K562 (cell line): ENCODE results near the gene ATP2A3. TPM values are rescaled to one million over a fixed set of nuclear protein-coding genes. Genes with fewer than 3 reads are reported as not detected.

Experiments
- DDX20 ChIP-seq: fragments of 450-650 bp; IDR thresholded peaks from 2 replicates; pipeline ENCODE4 v1.6.1; 2016; ENCODE audit warnings: missing genetic modification characterization, low read depth, mild to moderate bottlenecking, missing compliant biosample characterization, moderate library complexity
- ESRRA ChIP-seq: fragments of 450-650 bp; IDR thresholded peaks from 2 replicates; pipeline ENCODE4 v1.6.1; 2014; ENCODE audit warnings: low read depth, mild to moderate bottlenecking, moderate library complexity, borderline replicate concordance
- KDM4B ChIP-seq, 2 experiments: fragments of 450-650 bp in 1 of 2; sonication (generic) in 1 of 2; IDR thresholded peaks; 2 replicates each; pipeline ENCODE4 v1.6.1; 2016 to 2017; ENCODE audit warnings: borderline replicate concordance in 2 of 2, antibody characterized with exemption in 1 of 2, low read depth in 1 of 2, mild to moderate bottlenecking in 1 of 2
- MAFG ChIP-seq: fragments of 450-650 bp; conservative IDR thresholded peaks from 2 replicates; pipeline ENCODE4 v1.6.1; 2016; ENCODE audit warnings: missing genetic modification characterization, missing compliant biosample characterization
- MTA3 ChIP-seq: fragments of 450-650 bp; formaldehyde crosslinking; IDR thresholded peaks from 2 replicates; pipeline ENCODE4 v1.6.1; 2017; ENCODE audit warnings: mild to moderate bottlenecking, borderline replicate concordance
- NCOA2 ChIP-seq, 2 experiments: fragments of 450-650 bp; IDR thresholded peaks; 2 replicates each; pipeline ENCODE4 v1.6.1; 2018; ENCODE audit warnings: mild to moderate bottlenecking in 2 of 2, moderate library complexity in 1 of 2; ENCODE audit not compliant: partially characterized antibody in 2 of 2
- PHB ChIP-seq: fragments of 250-450 bp; sonication (Bioruptor Pico); IDR thresholded peaks from 2 replicates; pipeline ENCODE4 v1.5.0; 2021
- POU5F1 ChIP-seq: fragments of 150-350 bp; IDR thresholded peaks from 2 replicates; pipeline ENCODE4 v1.6.1; 2014; ENCODE audit warnings: borderline replicate concordance, low read length, low read depth, mild to moderate bottlenecking; ENCODE audit not compliant: partially characterized antibody
- RBM22 ChIP-seq: fragments of 200-400 bp; formaldehyde crosslinking; IDR thresholded peaks from 2 replicates; pipeline ENCODE4 v1.6.1; 2018; ENCODE audit warnings: low read length, low read depth; ENCODE audit not compliant: poor library complexity, severe bottlenecking
- SMAD3 ChIP-seq: fragments of 450-650 bp; formaldehyde crosslinking; conservative IDR thresholded peaks from 2 replicates; pipeline ENCODE4 v1.4.0; 2020; ENCODE audit warnings: mild to moderate bottlenecking
- STAG1 ChIP-seq: sonication (generic); formaldehyde crosslinking; IDR thresholded peaks from 2 replicates; pipeline ENCODE4 v1.5.0; 2020; ENCODE audit warnings: missing genetic modification reagents, borderline replicate concordance
- TCFL5 ChIP-seq: fragments of 250-450 bp; sonication (Bioruptor Pico); conservative IDR thresholded peaks from 2 replicates; pipeline ENCODE4 v1.6.1; 2021; ENCODE audit warnings: mild to moderate bottlenecking, moderate library complexity, matching md5 sums
- XRCC4 ChIP-seq: IDR thresholded peaks from one replicate; pipeline ENCODE4 v1.6.1; 2011; ENCODE audit not compliant: insufficient read depth, insufficient read length; ENCODE audit errors: extremely low read depth
- ZEB2 ChIP-seq: fragments of 450-650 bp; IDR thresholded peaks from 2 replicates; pipeline ENCODE4 v1.6.1; 2016
- ZFP30 ChIP-seq: fragments of 250-450 bp; sonication (Bioruptor Pico); IDR thresholded peaks from 2 replicates; pipeline ENCODE4 v1.8.0; 2022; ENCODE audit warnings: moderate library complexity, mild to moderate bottlenecking, inconsistent platforms, borderline replicate concordance
- ZNF121 ChIP-seq: sonication (generic); formaldehyde crosslinking; conservative IDR thresholded peaks from 2 replicates; pipeline ENCODE4 v1.8.0; 2022; ENCODE audit warnings: missing genetic modification reagents
- ZNF224 ChIP-seq: sonication (generic); formaldehyde crosslinking; IDR thresholded peaks from 2 replicates; pipeline ENCODE4 v1.8.0; 2022; ENCODE audit warnings: mild to moderate bottlenecking, missing genetic modification reagents
- polyA plus RNA-seq, 8 experiments: library from polyadenylated mRNA; depleted of rRNA in 4 of 8; stranded (reverse) in 5 of 8; unstranded in 3 of 8; fragments of >200 nt; fragmentation: Nextera tagmentation in 2 of 8; fragmentation: Illumina TruSeq in 1 of 8; extraction: Ambion mirVana in 2 of 8; extraction: Trizol in 1 of 8; gene quantifications; 2 replicates each; pipeline versions ENCODE4 v1.2.1 to v1.2.3, GENCODE V29; 2011 to 2014; ENCODE audit warnings: inconsistent platforms in 1 of 8, missing spikeins in 1 of 8
- total RNA-seq, 7 experiments: library from RNA; depleted of rRNA in 6 of 7; stranded (reverse); fragments of >200 nt in 6 of 7; fragmentation: Illumina TruSeq in 2 of 7; extraction: Trizol in 2 of 7; gene quantifications; 2 replicates each; pipeline versions ENCODE4 v1.2.1 to v1.2.3, GENCODE V29; 2011 to 2021; ENCODE audit warnings: low replicate concordance in 1 of 7
- TF ChIP-seq, protein P1 (sequence below): sonication (generic); formaldehyde crosslinking; IDR thresholded peaks from 2 replicates; pipeline ENCODE4 v1.9.0; 2022; ENCODE audit warnings: mild to moderate bottlenecking, missing genetic modification reagents
- TF ChIP-seq, protein P2 (sequence below), 2 experiments: fragments of 450-650 bp in 1 of 2; sonication (generic) in 1 of 2; formaldehyde crosslinking in 1 of 2; IDR thresholded peaks in 1 of 2; conservative IDR thresholded peaks in 1 of 2; 2 replicates each; pipeline versions ENCODE4 v1.6.1 to v1.8.1; 2016 to 2023; ENCODE audit warnings: mild to moderate bottlenecking in 2 of 2, moderate library complexity in 2 of 2, inconsistent platforms in 1 of 2, missing genetic modification reagents in 1 of 2
- TF ChIP-seq, protein P3 (sequence below), 2 experiments: fragments of 150-350 bp in 1 of 2; IDR thresholded peaks; 2 replicates each; pipeline ENCODE4 v1.6.1; 2012 to 2016; ENCODE audit warnings: low read depth in 2 of 2, low read length in 2 of 2, mild to moderate bottlenecking in 1 of 2, moderate library complexity in 1 of 2
- TF ChIP-seq, protein P4 (sequence below): fragments of 450-650 bp; formaldehyde crosslinking; IDR thresholded peaks from 2 replicates; pipeline ENCODE4 v1.4.0; 2022; ENCODE audit warnings: mild to moderate bottlenecking, moderate library complexity

The ATP2A3 gene
- total and polyA plus RNA-seq, 9 of the 15 experiments (the other 6 are each of a cell fraction or from before 2014, with no cell fraction given), result 0.65 to 103 (median 31.3) TPM

DNA sequence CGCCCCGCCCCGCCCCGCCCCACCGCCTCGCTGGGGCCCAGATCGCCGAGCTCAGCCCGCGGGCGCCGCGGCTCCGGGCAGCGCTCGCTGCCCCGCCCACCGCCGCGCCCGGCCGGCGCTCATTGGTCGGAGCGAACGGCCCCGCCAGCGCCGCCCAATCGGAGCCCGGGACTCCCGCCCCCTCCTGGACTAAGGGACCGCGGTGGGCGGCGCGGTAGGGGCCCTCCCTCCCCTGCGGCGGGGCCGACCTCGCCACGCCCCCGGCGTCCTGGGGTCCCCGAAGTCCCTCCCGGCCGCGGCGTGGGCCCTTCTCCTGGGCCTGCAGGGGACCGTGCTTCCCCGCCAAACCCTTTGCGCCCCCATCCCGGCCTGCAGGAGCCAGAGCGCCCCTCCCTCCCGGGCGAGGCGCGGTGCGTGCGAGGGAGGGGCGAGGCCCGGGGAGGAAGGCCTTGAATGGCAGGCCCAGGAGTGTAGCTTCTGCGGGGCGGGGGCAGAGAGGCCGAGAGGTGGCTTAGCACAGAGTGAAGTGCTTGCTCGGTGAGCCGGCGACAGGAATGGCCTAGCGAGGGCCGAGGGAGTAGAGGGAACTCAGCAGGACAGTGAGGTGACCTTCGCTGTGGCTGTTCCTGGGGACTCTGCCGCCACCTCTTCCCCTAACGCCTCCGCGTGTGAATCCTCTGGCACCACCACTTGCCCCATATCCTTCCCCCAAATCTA, 71.1 kb downstream of the ATP2A3 start, which contains the start of gene CAMKK1 (continued):
- no peak for TF ChIP-seq TCFL5 (CRISPR knock-in tag)
- TF ChIP-seq, protein P1, sequence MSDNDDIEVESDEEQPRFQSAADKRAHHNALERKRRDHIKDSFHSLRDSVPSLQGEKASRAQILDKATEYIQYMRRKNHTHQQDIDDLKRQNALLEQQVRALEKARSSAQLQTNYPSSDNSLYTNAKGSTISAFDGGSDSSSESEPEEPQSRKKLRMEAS, result peak; percentile 59
- TF ChIP-seq PHB (CRISPR knock-in tag), result no peak
- TF ChIP-seq NCOA2 (IDR thresholded peaks at IDR 0.05; ENCODE audit: partially characterized antibody in 2 of 2), result no peak
- no peak for TF ChIP-seq DDX20
- TF ChIP-seq ZNF121 (CRISPR knock-in tag), result no peak
- TF ChIP-seq, protein P2, sequence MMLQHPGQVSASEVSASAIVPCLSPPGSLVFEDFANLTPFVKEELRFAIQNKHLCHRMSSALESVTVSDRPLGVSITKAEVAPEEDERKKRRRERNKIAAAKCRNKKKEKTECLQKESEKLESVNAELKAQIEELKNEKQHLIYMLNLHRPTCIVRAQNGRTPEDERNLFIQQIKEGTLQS (IDR thresholded peaks at IDR 0.05), result no peak
- TF ChIP-seq, protein P2 (CRISPR knock-in tag; conservative IDR thresholded peaks at IDR 0.05), result no peak
- no peak for TF ChIP-seq POU5F1
- TF ChIP-seq, protein P3, sequence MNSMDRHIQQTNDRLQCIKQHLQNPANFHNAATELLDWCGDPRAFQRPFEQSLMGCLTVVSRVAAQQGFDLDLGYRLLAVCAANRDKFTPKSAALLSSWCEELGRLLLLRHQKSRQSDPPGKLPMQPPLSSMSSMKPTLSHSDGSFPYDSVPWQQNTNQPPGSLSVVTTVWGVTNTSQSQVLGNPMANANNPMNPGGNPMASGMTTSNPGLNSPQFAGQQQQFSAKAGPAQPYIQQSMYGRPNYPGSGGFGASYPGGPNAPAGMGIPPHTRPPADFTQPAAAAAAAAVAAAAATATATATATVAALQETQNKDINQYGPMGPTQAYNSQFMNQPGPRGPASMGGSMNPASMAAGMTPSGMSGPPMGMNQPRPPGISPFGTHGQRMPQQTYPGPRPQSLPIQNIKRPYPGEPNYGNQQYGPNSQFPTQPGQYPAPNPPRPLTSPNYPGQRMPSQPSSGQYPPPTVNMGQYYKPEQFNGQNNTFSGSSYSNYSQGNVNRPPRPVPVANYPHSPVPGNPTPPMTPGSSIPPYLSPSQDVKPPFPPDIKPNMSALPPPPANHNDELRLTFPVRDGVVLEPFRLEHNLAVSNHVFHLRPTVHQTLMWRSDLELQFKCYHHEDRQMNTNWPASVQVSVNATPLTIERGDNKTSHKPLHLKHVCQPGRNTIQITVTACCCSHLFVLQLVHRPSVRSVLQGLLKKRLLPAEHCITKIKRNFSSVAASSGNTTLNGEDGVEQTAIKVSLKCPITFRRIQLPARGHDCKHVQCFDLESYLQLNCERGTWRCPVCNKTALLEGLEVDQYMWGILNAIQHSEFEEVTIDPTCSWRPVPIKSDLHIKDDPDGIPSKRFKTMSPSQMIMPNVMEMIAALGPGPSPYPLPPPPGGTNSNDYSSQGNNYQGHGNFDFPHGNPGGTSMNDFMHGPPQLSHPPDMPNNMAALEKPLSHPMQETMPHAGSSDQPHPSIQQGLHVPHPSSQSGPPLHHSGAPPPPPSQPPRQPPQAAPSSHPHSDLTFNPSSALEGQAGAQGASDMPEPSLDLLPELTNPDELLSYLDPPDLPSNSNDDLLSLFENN (IDR thresholded peaks at IDR 0.05; ENCODE audit: low read depth in 2 of 2, low read length in 2 of 2), result no peak
- TF ChIP-seq, protein P4, sequence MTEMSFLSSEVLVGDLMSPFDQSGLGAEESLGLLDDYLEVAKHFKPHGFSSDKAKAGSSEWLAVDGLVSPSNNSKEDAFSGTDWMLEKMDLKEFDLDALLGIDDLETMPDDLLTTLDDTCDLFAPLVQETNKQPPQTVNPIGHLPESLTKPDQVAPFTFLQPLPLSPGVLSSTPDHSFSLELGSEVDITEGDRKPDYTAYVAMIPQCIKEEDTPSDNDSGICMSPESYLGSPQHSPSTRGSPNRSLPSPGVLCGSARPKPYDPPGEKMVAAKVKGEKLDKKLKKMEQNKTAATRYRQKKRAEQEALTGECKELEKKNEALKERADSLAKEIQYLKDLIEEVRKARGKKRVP (CRISPR knock-in tag), result peak; percentile 17; the same call in 1 of the 2 replicates
- TF ChIP-seq MAFG (tag), result no peak
- no peak for TF ChIP-seq KDM4B (IDR thresholded peaks at IDR 0.05; ENCODE audit: borderline replicate concordance in 2 of 2, low read depth in 1 of 2)
- TF ChIP-seq SMAD3, result no peak
- no peak for TF ChIP-seq ZFP30 (CRISPR knock-in tag)
- TF ChIP-seq ZNF224 (CRISPR knock-in tag), result no peak
- no peak for TF ChIP-seq RBM22
- no peak for TF ChIP-seq ZEB2
- 0 out of 2 replicates have a peak, but pooled peaks have one; percentile 57 for TF ChIP-seq ESRRA
- TF ChIP-seq XRCC4, result no peak
- TF ChIP-seq MTA3, result no peak; the same call in 1 of the 2 replicates
- TF ChIP-seq STAG1 (CRISPR knock-in tag), result no peak
